ENCODE data around the gene KIAA1549. TPM values are rescaled to one million over a fixed set of nuclear protein-coding genes. Genes with fewer than 3 reads are reported as not detected.

Gene KIAA1549
- total RNA-seq, 4 donors from 2014 or later: 0.27 to 2.8 (median 0.78) TPM

DNA sequence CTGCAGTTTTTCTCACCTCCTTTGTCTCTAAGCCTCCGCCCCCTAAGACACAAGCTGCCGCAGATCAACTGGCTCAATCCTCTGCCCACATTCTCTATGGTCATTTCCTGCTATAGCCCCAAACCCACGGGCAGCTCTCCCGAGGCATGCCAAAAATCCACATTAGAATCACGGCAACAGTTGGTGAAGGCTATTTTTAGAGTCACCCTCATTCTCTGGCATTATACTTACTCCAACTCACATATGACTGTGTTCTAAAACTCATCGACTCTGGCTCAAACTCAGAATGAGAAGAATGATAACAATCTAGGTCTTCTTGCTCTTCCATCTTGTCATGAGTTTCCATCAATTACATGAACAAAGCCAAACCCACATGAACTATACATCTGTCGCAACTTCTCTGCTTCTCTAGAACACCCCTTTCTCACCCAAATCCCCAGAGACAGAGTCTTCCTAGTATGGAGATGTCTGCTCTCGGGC lies 10.9 kb upstream of the KIAA1549 start:
- H3K4me3 ChIP-seq (ENCODE audit: low read depth, poor library complexity, severe bottlenecking): no peak overlapping the region
- intact Hi-C loops (cut with DNase I; ENCODE audit: low total_unique reads): no loop called here
- no peak for DNase-seq (ENCODE audit: low spot score in 2 of 2)
- WGBS, 2 donors: 78 to 84% methylated on average over 8 of the region's 8 CpGs
- TF ChIP-seq POLR2A (IDR thresholded peaks at IDR 0.05): no peak
- TF ChIP-seq, protein P1, sequence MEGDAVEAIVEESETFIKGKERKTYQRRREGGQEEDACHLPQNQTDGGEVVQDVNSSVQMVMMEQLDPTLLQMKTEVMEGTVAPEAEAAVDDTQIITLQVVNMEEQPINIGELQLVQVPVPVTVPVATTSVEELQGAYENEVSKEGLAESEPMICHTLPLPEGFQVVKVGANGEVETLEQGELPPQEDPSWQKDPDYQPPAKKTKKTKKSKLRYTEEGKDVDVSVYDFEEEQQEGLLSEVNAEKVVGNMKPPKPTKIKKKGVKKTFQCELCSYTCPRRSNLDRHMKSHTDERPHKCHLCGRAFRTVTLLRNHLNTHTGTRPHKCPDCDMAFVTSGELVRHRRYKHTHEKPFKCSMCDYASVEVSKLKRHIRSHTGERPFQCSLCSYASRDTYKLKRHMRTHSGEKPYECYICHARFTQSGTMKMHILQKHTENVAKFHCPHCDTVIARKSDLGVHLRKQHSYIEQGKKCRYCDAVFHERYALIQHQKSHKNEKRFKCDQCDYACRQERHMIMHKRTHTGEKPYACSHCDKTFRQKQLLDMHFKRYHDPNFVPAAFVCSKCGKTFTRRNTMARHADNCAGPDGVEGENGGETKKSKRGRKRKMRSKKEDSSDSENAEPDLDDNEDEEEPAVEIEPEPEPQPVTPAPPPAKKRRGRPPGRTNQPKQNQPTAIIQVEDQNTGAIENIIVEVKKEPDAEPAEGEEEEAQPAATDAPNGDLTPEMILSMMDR (IDR thresholded peaks at IDR 0.05): no peak

DNA sequence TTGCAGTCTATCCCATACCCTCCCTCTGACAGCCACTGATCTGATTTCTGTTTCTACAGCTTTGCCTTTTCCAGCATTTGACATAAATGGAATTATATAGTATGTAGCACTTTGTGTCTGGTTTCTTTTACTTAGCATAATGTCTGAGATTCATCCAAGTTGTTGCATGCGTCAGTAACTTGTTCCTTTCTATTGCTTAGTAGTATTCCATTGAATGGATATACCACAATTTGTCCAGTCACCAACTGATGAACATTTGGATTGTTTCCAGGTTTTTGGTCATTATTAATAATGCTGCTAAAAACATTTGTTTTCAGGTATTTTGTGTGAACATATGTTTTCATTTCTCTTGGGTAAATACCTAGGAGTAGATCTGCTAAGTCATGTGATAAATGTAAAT lies 6.5 kb upstream of the KIAA1549 start:
- DNase-seq (ENCODE audit: low spot score in 2 of 2): no peak
- H3K4me3 ChIP-seq (ENCODE audit: low read depth, poor library complexity, severe bottlenecking): no peak overlapping the region
- 83 to 96% methylated on average over 1 of the region's 1 CpG for WGBS, 2 donors
- intact Hi-C loops (cut with DNase I; ENCODE audit: low total_unique reads): no loop called here
- no peak for TF ChIP-seq POLR2A (IDR thresholded peaks at IDR 0.05)
- TF ChIP-seq, protein P1 (IDR thresholded peaks at IDR 0.05): no peak

DNA sequence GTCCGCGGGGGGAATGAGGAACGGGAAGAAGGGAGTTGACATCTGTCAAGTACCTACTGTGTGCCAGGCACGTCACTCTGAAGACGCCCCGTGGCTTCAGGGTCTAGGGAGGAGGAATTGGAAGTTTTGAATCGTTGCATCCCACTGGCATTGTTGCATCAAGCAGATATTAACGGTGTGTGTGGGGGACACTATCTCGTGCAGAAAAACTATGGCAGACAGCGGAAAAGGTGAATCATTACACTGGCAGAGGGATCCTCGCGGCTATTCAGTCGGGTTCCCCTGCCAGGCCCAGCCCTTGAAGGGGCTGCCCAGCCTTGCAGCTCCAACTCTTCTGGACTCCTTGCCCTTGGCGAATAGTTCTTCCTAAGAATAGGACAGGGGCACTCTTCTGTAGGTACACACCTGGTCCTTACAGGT lies 1.0 kb upstream of the KIAA1549 start:
- DNase-seq (ENCODE audit: low spot score in 2 of 2): no peak
- intact Hi-C loops (cut with DNase I; ENCODE audit: low total_unique reads): loop anchor here (1.0 kb wide), 1 partner anchor 24 kb away; no protein-coding TSS in a partner anchor
- WGBS, 2 donors: 16 to 30% methylated on average over 14 of the region's 14 CpGs
- TF ChIP-seq, protein P1 (IDR thresholded peaks at IDR 0.05): no peak
- no peak for TF ChIP-seq POLR2A (IDR thresholded peaks at IDR 0.05)
- H3K4me3 ChIP-seq (ENCODE audit: low read depth, poor library complexity, severe bottlenecking): peak overlapping the region; percentile 48

DNA sequence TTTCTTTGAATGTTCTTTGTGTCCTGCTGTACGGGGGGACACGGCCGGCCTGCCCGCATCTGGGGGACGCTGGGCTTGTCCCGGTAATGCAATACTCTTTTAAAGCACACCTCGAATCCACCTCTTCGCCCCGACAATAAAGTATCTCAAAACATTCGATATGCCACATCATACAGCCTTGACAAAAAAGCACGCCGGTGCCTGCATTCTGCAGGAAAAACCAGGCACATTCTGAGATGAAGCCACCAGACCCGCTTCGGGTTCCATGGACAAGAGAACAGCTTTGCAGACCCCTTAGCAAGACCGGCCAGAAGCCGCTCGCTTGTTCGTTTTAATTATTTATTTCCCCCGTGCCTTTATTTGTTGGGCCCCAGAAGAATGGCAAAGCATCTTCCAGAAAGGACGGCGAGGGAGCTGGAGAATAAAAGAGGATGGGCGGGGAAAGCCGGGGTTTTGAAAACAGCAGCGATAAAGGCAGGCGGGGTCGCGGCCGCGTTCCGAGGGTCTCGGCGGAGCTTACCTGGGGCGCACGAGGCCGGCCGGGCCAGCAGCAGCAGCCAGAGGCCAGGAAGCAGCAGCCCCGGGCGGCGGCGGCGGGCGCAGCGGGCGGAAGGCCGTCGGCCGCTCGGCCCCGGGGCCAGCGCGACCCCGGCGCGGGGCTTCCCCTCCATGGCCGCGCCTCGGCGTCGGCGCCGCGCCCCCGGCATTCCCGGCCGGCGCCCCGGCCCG lies 462 bp downstream of the KIAA1549 start:
- peak overlapping the region; percentile 58 for H3K4me3 ChIP-seq (ENCODE audit: low read depth, poor library complexity, severe bottlenecking)
- WGBS, 2 donors: 1% methylated on average over 36 to 48 of the region's 68 CpGs
- intact Hi-C loops (cut with DNase I; ENCODE audit: low total_unique reads): no loop called here
- no peak for TF ChIP-seq POLR2A (IDR thresholded peaks at IDR 0.05)
- TF ChIP-seq, protein P1 (IDR thresholded peaks at IDR 0.05): no peak
- peak in 1 of 2 donors; percentile 75 for DNase-seq (ENCODE audit: low spot score in 2 of 2)

DNA sequence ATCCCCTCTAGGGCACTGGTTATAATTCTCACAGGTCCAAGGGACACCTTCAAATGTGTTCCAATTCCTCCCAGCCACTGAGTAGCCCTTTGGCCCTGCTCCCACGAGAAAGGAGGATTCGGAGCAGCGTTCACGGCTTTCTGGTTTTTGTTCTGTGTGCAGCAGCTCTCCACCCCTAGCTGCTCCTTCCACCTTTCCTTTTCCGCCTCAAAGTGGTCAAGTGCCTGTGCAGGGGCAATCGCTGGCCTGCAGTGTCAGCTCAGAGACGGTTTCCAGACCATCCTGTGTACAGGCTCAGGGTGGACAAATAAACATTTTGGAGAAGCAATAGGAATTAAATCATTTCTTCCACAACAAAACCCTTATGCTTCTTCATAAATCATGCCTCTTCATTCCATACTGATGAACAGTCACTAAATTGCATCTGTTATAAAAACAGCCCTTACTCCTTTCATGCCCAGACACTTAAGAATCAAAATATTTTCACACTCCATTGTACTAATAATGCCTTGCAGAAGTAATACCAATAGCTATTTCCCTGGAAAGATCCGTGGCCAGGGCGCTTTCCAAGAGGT lies 1.1 kb downstream of the KIAA1549 start:
- intact Hi-C loops (cut with DNase I; ENCODE audit: low total_unique reads): no loop called here
- H3K4me3 ChIP-seq (ENCODE audit: low read depth, poor library complexity, severe bottlenecking): no peak overlapping the region
- 46 to 51% methylated on average over 9 of the region's 9 CpGs for WGBS, 2 donors
- TF ChIP-seq, protein P1 (IDR thresholded peaks at IDR 0.05): no peak
- no peak for TF ChIP-seq POLR2A (IDR thresholded peaks at IDR 0.05)
- peak in 1 of 2 donors; percentile 53 for DNase-seq (ENCODE audit: low spot score in 2 of 2)

Measured in lower leg skin (tissue), 4 donors.